Measurements from ENCODE around the gene CALML3.

The CALML3 gene

DNA sequence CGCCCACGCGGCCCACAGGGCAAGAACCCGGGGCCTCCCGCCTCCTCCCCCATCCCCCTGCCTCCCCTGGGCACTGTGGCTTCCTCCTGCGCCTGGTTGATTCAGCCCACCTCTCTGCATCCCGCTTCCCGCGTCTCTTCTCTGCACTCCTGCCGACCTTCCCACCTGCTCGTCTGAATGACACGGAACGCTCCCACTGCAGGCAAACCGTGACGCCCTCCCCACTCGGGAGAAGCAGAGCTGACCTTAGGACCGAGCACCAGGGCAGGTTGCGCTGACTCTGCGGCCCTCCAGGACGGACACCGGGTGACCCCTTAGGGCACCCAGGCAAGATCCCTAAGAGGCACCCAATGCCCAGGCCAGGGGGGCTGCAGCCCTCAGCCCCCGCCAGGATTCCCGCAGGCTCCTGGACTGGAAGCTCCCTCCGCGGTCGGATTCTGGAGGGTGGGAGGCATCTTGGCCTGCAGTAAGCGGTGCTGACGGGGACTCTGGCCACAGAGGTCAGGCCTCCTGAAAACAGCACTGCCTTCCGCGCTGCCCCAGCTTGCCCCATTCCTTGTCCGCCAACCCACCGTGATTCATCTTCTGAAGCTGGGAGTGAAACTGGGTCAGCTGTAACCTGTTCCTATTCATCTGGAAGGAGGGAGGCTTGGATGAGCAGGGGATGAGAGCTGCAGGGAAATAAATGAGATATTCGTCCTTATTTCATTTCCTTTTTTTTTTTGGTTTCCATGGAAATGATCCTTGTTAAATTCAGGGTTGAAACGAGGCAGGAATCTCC lies 990 bp downstream of the CALML3 start:
- DNase-seq (ENCODE audit: low read depth): no peak

DNA sequence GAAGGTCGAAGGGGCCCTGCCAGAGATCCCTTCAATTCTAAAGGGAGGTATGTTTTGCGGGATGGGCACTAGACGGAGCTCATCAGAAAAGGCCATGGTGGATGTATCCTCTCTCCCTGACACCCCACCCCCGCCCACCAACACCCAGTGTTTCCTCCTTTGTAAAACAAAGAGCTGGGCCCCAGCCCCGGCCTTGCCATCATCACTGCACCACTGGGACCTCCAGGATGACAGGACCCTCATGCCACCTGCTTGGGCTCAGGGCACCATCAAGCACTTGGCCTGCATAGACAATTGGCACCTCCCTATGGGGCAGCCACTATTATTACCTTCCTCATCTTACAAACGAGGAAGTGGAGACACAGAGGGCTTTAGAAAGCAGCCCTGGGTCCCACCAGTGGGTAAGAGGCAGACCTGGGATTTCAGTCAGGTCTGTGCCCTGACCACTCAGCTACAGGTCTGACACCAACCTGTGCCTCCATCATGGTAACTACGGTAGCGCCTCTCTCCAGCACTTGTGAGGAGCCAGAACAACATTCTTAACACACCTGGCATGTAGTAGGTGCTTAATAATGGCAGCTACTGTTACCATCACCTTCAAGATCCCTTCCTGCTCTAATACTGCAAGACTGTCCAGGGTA lies 2.0 kb downstream of the CALML3 start:
- no peak for DNase-seq (ENCODE audit: low read depth)

DNA sequence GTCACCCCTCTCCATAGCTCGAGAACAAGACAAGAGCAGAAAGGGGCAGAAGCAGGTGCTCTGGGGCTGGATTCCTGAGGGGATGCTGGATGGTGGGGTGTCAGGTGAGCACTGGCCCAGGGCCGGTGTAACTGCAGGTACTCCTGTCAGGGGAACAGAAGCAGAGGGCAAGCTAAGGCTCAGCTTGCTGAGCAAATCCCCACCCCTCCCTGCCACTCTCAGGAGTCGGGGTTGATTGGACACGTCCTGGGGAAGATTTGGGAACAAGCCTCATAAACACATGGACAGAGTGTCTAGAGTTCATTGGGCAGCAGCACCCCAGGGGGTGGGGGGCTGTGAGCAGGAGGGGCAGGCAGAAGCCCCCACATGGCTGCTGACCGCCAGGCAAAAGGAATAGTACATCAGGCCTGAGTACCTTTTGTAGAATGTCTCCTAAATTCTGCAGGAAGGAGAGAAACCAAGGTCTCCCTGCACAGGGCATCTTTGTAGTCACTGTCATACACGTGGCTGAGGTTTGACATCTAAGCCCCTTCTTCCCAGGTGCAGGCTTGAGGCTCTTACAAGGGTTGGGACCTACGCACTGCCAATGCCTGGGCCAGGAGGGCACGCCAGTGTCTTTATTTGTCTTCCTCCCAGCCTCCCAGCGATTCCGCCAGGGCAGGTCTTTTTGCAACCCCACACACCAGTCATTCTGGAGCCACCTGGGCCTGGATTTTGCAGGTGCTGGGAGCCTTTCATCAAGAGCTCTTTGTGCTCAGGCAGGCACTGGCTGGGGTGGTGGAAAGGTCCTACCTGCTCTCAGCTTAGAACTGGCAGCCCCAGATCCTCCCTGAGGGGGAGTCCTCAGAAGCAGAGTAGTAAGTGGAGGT lies 2.8 kb downstream of the CALML3 start:
- no peak for DNase-seq (ENCODE audit: low read depth)

DNA sequence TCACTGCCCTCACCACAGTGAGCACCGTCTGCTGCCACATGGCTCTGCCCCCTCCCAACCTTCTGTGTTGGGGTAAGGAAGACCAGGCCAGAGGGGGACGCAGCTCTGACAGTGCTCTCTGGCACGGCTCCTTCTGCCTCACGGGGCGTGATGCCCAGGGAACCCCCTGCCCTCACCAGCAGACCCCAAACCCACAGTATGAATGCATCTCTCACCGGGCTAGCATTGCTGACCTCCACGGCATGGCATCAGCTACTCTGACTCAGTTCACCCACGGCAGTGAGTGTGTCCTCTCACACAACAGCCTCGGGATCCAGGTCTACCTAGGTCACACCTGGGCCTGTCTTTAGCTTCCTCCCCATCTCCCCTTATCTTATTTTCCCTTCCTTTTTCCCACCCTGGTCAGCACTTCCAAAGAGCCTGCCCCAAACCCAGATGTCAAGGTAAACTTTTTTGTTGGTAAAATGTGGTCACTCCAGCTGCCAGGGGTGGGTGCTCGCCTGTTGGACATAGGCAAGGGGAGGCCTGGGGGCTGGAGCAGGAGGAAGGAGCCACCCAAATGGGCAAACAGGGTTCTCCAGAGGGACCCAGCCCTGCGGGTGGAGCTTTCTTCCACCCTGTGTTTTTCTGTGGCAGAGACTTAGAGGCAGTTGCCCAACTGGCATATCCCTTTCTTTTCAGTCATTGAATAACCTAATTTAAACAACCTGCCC lies 4.4 kb downstream of the CALML3 start:
- no peak for DNase-seq (ENCODE audit: low read depth)

DNA sequence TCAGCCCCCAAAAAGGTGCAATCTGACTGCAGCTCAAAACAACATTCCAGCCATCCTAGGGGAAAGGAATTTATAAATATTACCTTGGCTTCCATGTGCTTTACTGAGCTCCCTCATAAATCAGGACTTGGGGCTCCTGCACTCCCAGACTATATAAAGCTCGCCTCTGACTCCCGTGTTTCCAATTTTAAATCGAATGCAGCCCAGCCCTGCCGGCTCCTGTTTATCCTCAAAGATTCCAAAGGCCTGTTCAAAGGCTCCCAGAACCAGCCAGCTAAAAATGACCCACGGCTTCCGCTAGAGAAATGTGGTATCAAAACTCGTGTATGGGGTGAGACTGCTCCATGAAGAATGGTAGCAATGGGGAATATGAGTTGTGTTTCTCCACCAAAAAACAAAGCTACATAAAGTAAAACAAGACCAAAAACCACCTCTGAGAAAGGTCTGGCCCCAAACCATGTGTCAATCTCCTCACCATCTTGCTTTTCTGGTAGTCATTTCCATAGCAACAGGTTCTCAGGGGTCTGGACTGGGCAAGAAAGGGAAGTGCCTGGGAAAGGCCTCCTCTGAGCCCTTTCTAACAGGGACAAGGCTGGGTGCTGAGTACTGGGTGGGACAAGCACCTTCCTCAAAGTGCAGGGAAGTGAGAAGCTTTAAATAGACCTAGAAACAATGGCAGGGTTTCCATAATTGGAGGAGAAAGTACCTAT lies 5.1 kb downstream of the CALML3 start:
- no peak for DNase-seq (ENCODE audit: low read depth)

DNA sequence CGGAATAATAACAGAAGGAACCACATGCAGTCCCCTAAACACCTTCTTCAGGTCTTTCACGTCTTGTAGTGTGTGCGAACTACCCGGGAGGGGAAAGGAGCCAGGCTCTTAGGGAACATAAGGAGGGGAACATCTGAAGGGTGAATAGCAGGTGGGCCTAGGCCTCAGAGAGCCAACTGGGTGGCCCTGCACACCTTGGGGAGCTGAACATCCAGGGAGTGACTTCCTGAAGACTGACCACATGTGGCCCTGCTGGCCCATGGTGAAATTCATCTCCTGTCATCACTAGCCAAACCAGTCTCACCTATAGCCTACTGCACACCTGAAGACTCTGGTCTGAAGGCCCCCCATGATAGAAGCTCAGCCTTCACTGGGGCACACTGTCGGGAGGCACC lies 5.6 kb downstream of the CALML3 start:
- no peak for DNase-seq (ENCODE audit: low read depth)

DNA sequence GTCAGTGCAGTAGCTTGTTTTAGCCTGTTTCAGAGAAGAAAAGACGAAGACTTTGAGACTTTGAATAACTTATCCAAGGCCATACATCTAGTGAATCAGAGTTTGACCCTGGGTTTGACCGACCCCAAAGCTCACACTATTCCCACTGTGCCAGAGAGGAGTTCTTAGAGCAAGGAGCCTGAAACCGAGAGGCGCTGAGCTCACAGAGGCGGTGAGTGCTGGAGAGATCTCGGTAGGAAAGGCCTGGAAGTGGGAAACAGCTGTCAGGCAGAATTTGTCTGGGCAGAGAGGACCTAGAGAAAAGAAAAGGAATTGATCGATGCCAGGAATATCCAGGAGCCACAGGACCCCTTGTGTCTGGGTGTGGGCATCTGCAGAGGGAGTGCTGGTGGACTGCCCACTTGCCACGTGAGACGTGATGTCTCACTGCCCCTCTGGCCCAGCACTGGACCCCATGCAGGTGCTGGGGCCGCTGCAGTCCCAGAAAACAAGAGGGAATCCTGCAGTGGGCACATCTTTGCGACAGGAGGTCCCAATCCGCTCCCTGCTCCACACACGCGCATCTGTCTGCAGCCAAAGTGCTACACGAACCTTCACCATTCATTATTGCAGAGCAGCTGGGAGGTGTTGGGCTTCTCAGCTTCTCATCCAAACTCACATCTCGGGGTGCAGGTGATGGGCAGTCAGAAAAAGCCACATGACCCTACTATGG lies 6.2 kb downstream of the CALML3 start:
- DNase-seq (ENCODE audit: low read depth): no peak

DNA sequence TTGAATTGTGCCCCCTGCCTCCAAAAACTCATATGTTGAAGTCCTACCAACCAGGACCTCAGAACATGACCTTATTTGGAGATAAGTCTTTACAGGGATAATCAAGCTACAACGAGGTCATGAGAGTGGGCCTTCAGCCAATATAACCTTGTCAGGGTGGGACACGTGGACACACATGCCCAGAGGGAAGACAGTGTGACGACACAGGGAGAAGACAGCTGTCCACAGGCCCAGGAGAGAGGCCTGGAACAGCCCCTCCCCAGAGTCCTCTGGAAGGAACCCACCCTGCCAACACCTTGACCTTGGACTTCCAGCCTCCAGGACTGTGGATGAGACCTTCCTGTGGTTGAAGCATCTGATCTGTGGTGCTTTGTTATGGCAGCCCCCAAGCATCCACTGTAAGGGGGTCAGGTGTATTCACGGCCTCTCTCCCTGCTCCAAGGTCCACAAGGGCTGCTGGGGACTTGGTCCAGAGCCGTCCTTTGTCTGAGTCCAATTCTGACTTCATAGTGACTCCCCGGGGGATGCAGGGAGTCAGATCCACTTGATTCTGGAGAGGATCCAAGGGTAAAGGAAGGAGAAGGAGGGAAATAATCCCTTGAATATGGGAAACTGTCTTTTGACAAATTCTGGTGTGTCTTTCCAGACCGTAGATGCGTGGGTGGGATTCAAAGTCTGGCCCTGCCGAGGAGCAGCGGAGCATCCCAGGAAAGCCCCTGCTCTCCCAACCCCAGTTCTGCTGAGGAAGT lies 7.0 kb downstream of the CALML3 start:
- no peak for DNase-seq (ENCODE audit: low read depth)

DNA sequence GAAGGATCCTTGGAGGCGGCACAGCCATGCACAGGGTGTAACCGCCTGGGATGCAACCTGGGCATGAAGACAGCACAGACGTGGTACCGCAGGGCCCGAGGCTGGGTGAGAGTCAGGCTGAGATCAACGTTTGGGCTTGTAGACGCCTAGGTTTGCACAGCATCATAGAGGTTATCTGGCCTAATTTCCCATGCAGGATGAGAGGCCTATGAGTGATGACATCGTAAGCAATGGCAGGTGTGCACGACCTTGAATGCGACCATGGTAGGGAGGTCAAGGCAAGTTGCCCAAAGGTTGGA lies 7.5 kb downstream of the CALML3 start:
- no peak for DNase-seq (ENCODE audit: low read depth)

DNA sequence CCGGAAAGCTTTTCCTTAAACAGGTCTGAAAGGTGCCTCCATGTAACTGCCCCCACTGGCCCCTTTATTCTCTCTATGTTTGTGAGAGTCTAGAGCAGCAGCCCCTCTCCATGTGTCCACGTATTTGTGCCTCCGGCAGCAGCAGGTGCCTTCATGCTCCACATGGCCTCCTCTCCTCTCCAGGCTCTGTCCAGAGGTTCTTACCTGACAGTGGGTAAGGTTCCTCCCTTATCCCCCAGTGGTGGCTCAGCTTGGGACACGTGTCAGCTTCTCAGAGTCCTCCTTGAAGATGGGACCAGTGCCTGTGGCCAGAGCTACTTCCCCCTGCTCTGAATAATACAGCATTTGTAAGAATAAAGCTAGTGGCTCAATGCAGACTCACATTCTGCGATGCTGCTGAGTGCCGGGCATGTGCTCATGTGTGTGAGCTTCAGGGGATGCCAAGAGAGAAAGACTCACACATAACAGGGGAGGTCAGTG lies 7.9 kb downstream of the CALML3 start:
- DNase-seq (ENCODE audit: low read depth): no peak

DNA sequence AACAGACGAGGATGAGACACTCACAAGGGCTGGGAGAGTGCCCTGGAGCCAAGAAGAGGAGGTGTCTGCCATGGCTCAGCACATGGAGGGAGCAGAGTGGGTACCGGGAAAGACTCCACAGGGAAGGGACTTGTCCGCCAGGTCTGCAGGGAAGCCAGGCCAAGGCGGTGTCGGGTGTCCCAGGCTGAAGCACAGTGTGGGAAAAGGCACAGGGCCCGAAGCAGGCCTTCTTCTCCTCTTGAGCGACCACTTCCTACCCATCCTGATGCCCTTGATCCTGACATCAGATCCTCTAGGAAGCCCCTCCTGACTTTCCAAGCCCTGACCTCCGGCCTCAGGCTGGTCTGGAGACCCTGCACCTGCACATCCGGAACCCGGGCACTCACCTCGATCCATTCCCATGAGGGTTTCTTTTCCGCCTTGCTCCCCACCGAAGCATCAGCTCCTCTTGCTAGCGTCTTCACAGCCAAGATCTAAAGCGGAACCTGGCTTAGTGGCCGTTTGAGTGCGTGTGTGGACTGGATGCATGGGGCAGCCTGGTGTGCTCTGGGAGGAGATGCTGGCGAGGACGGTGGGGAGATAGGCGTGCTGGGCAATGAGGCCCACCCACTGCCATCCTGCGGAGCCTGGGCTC lies 8.5 kb downstream of the CALML3 start:
- DNase-seq (ENCODE audit: low read depth): no peak

DNA sequence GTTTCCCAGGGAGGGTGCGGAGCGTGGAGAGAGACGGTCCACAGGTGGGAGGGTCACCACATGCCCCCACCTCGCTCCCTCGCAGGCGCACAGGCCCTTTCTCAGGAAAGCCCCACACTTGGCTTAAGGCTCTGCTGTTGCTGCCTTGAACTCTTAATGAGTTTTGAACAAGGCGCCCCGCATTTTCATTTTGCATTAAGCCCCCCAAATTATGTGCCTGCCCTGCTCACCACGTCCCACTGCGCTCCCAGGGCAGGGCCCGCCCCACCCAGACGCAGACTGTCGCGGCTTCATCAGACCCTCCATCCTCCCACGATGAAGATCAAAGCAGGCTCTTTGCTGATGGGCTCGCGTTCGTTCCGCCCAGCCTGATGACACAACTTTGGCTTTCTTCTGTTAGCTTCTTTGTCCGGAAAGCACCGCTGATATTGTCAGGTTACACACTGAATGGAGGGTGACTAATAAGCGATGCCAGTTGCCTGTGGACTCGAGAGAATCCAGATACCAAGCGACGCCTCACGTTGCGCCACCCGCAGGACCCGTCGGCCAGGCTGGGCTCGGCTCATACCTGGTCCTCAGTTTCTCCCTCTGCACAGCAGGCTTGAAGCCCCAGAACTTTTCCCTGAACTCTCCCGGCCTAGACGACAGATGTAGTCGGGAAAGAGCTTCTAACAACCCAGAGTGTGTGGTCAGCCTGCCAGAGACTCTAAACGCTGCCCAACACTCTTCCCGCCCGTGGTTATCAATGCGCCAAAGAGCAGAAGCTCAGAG lies 9.5 kb downstream of the CALML3 start:
- DNase-seq (ENCODE audit: low read depth): no peak

DNA sequence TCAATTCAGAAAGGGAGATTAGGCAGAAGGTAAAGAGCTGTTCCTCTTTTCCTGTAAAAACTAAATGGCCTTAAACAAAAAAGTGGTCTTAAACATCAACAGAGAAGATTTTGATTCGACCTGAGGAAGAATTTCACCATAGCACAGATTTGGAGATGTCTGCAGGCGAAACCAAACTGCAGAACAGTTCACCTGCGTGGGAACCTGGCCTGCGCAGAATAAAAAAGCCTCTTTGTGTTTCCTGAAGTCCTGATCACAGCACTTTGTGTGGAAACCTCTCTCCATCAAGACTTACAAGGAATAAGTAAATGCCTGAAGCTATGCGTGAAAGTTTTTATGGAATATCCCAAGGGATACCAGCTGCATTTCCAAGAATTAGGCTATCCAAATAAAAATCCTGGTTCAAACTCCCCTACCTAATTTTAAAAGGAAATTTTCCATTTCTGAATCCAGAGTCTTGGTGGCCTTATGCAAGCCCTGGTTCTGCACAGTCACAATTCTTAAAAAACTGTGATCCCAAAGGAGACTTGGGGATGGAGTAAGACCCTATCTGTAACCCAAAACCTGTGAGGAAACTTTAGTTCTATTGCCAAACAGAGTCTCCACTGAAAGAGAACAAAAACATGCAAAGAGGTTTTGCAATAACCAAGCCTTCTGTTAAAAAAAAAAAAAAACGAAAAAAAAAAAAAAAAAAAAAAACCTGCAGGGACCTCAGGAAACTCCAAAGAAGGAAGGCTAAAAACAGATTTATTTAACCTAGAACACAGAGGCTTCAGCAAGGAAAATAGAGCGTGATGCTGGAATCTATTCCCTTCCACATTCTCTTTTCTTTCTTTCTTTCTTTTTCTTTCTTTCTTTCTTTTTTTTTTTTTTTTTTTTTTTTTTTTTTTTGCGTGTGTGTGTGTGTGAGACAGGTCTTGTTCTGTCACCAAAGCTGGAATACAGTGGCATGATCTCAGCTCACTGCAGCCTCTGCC lies 10.4 kb downstream of the CALML3 start:
- no peak for DNase-seq (ENCODE audit: low read depth)

DNA sequence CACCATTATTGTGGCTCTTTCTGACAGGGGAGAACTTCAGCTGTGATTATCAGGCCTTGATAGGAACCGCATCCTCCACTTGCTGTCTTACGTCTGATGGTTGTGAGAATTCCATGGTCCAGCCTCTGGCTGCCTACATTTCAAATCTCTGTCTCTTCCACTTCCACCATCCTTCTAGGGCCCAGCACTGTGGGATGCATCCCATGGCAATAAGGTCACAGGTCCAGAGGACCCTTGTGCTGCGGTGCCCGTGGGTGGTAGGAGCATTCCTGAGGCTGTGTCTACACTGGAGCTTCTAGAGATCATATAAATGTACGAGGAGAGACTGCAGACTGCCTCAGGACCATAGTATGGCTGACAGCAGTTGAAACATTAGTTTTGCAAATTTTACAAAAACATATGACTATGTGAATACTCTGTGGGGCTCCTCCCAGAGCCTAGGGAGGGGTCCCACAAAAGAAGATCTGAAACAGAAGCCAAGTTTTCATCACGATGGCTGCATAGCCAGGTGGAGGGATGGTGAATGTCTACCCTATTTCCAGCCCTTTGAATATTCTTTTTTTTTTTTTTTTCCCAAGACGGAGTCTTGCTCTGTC lies 11.8 kb downstream of the CALML3 start:
- DNase-seq (ENCODE audit: low read depth): no peak

DNA sequence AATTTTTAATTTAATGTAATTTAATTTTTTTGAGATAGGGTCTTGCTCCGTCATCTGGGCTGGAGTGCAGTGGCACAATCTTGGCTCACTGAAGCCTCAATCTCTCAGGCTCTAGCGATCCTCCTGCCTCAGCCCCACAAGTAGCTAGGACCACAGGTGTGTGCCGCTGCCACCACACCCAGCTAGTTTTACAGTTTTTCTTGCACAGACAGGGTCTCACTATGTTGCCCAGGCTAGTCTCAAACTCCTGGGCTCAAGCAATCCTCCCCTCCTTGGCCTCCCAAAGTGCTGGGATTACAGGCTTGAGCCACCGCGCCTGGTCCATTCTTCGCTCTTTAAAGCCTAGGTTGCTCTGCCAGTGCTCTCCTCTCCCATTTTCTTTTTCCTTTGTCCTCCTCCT lies 12.9 kb downstream of the CALML3 start:
- DNase-seq (ENCODE audit: low read depth): no peak

DNA sequence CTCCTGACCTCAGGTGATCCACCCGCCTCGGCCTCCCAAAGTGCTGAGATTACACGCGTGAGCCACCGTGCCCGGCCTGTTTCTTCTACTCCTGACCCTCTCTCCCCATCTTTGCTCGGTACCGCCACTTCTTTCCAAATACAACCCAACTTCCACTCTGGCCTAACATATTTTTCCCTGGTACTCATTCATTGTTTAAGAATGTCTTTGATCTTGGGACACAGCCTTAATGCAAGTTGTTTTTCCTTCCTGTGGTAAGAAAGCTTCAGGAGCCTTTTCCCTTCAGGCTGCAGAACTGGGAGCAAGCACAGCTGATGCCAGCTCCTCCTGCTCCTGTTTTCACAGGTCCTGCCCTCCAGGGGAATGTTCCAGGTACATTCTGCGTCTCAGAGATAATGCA lies 13.7 kb downstream of the CALML3 start:
- no peak for DNase-seq (ENCODE audit: low read depth)

DNA sequence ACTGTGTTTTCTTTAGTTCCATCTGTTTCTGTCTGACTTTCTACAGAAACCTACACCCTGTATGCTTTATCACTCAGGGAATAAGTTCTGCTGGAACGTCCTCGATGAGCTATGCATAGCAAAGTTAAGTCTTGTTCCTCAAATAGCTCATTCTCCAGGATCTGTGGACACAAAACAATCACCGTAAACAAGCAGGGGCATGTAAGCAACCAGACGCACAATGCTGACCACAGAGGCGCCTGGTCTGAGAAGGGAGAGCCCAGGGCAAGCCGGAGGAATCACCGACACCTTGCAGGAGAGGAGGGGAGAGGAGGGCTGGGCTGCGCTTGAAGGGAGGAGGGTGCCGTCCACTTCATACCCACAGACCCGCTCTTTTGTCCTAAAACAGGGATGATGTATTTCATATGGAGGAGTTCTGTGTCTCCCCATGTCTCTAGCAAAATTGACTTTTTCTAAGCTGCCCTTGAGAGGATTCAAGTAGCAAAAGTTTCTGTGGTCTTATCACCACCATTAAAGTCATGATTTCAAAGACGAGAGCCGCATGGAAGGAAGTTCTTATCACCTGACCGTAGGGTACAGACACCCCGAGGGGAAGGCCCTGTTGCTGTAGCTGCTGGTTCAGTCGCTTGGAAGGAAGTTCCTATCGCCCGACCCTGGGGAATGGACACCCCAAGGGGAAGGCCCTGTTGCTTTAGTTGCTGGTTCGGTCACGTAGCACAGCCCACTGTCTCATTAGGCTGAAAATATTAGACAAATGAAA lies 14.3 kb downstream of the CALML3 start:
- no peak for DNase-seq (ENCODE audit: low read depth)
